Neutrophil (primary cell): ENCODE data around the gene RGS3.

Experiments
- H3K27ac ChIP-seq: fragments of 200-600 bp; sonication (generic); 2 replicates; pipeline ENCODE4 v1.5.1; 2016; ENCODE audit warnings: mild to moderate bottlenecking, moderate library complexity
- H3K27me3 ChIP-seq: fragments of 200-600 bp; sonication (generic); 2 replicates; pipeline ENCODE4 v1.6.0; 2016; ENCODE audit warnings: mild to moderate bottlenecking
- H3K36me3 ChIP-seq: fragments of 200-600 bp; sonication (generic); 2 replicates; pipeline ENCODE4 v1.5.1; 2017
- H3K4me1 ChIP-seq, 2 experiments: fragments of 200-600 bp in 1 of 2; sonication (generic) in 1 of 2; 1 replicate in 1 of 2; 2 replicates in 1 of 2; pipeline versions ENCODE4 v1.5.1 to v1.6.1; 2013 to 2016; ENCODE audit warnings: low read depth in 1 of 2, low read length in 1 of 2, mild to moderate bottlenecking in 1 of 2, moderate library complexity in 1 of 2; ENCODE audit not compliant: control insufficient read depth in 1 of 2, insufficient read depth in 1 of 2
- H3K4me3 ChIP-seq, 2 experiments: fragments of 200-600 bp in 1 of 2; sonication (generic) in 1 of 2; 1 replicate in 1 of 2; 2 replicates in 1 of 2; pipeline ENCODE4 v1.5.1; 2013 to 2016; ENCODE audit warnings: low read depth in 1 of 2, low read length in 1 of 2, mild to moderate bottlenecking in 1 of 2, moderate library complexity in 1 of 2
- H3K9me3 ChIP-seq: fragments of 200-600 bp; sonication (generic); 2 replicates; pipeline ENCODE4 v1.5.1; 2016
- CTCF ChIP-seq: fragments of 200-600 bp; sonication (generic); IDR thresholded peaks from 2 replicates; pipeline ENCODE4 v1.5.1; 2016; ENCODE audit warnings: antibody characterized with exemption

Gene RGS3

GRCh38 chr9:113562653-113563381 is 99.3 kb downstream of the RGS3 start:
- TF ChIP-seq CTCF: no peak
- Histone ChIP-seq H3K27ac (no peak overlapping the region), H3K27me3 (no peaks in the 10 kb centered on the region), H3K36me3 (no peaks in the 10 kb centered on the region), H3K9me3 (no peaks in the 10 kb centered on the region), H3K4me1 (peaks cover 37 to 38% of the 10 kb centered on the region in 2 experiments), H3K4me3 (no peak overlapping the region)

GRCh38 chr9:113563826-113564497 is 100.4 kb downstream of the RGS3 start:
- Histone ChIP-seq H3K4me1 (peaks cover 49% of the 10 kb centered on the region in 2 experiments), H3K36me3 (peaks cover 7% of the 10 kb centered on the region), H3K27ac (peak overlapping the region; percentile 90), H3K9me3 (no peaks in the 10 kb centered on the region), H3K4me3 (no peak overlapping the region), H3K27me3 (no peaks in the 10 kb centered on the region)
- TF ChIP-seq CTCF: no peak

GRCh38 chr9:113564498-113565237 is 101.1 kb downstream of the RGS3 start:
- Histone ChIP-seq H3K36me3 (peaks cover 7% of the 10 kb centered on the region), H3K9me3 (no peaks in the 10 kb centered on the region), H3K27me3 (no peaks in the 10 kb centered on the region), H3K27ac (peak overlapping the region; percentile 90), H3K4me3 (peak overlapping the region; percentile 69 to 74), H3K4me1 (peaks cover 55 to 56% of the 10 kb centered on the region in 2 experiments)
- TF ChIP-seq CTCF: no peak

- H3K27me3 ChIP-seq: no peaks in the 10 kb centered on the region
- H3K9me3 ChIP-seq: no peaks in the 10 kb centered on the region
- H3K27ac ChIP-seq: peak overlapping the region; percentile 90
- H3K4me1 ChIP-seq: peaks cover 61% of the 10 kb centered on the region in 2 experiments
- H3K4me3 ChIP-seq: peak overlapping the region; percentile 69 to 74
- no peak for TF ChIP-seq CTCF
- H3K36me3 ChIP-seq: peaks cover 7% of the 10 kb centered on the region
Observed at GRCh38 chr9:113566016-113566711, 102.6 kb downstream of the RGS3 start.

- Histone ChIP-seq H3K4me3 (peak overlapping the region; percentile 69 to 74), H3K36me3 (peaks cover 7% of the 10 kb centered on the region), H3K4me1 (peaks cover 61% of the 10 kb centered on the region in 2 experiments)
Observed at GRCh38 chr9:113566712-113567071, 103.2 kb downstream of the RGS3 start.

More at GRCh38 chr9:113566712-113567071, 103.2 kb downstream of the RGS3 start:
- peak overlapping the region; percentile 90 for H3K27ac ChIP-seq
- TF ChIP-seq CTCF: no peak
- H3K27me3 ChIP-seq: no peaks in the 10 kb centered on the region
- H3K9me3 ChIP-seq: no peaks in the 10 kb centered on the region
